Liver (tissue), 3 donors: ENCODE data around the gene GNE.

Experiments
- HNF4A ChIP-seq, 2 donors: conservative IDR thresholded peaks; 2 replicates each; pipeline ENCODE4 v1.6.1; 2016; ENCODE audit warnings: antibody characterized with exemption in 2 of 2, mild to moderate bottlenecking in 2 of 2
- YY1 ChIP-seq: IDR thresholded peaks from 2 replicates; pipeline ENCODE4 v1.6.1; 2016; ENCODE audit warnings: antibody characterized with exemption, mild to moderate bottlenecking
- TF ChIP-seq, protein P1 (sequence below): fragments of 150-350 bp; IDR thresholded peaks from 2 replicates; pipeline ENCODE4 v1.5.1; 2017; ENCODE audit warnings: improper control_type of control experiment, low read depth, low read length; ENCODE audit not compliant: missing input control
- TF ChIP-seq, protein P2 (sequence below): IDR thresholded peaks from 2 replicates; pipeline ENCODE4 v1.6.1; 2016; ENCODE audit warnings: antibody characterized with exemption
- donor health status: healthy.
- donor health status: healthy.

DNA sequence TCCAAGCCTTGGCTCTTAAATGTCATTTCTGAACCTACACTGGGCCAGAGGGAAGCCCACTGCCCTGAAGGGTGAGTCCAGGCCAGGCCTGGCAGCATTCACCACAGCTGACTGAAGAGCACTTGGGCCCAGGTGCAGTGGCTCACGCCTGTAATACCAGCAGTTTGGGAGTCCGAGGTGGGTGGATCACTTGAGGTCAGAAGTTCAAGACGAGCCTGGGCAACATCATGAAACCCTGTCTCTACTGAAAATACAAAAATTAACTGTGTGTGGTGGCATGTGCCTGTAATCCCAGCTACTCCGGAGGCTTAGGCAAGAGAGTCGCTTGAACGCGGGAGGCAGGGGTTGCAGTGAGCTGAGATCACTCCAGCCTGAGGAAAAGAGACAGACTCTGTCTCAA lies 84.0 kb downstream of the GNE start:
- TF ChIP-seq, protein P1, sequence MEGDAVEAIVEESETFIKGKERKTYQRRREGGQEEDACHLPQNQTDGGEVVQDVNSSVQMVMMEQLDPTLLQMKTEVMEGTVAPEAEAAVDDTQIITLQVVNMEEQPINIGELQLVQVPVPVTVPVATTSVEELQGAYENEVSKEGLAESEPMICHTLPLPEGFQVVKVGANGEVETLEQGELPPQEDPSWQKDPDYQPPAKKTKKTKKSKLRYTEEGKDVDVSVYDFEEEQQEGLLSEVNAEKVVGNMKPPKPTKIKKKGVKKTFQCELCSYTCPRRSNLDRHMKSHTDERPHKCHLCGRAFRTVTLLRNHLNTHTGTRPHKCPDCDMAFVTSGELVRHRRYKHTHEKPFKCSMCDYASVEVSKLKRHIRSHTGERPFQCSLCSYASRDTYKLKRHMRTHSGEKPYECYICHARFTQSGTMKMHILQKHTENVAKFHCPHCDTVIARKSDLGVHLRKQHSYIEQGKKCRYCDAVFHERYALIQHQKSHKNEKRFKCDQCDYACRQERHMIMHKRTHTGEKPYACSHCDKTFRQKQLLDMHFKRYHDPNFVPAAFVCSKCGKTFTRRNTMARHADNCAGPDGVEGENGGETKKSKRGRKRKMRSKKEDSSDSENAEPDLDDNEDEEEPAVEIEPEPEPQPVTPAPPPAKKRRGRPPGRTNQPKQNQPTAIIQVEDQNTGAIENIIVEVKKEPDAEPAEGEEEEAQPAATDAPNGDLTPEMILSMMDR = no peak
- TF ChIP-seq HNF4A (conservative IDR thresholded peaks at IDR 0.05) = no peak
- no peak for TF ChIP-seq YY1
- TF ChIP-seq, protein P2, sequence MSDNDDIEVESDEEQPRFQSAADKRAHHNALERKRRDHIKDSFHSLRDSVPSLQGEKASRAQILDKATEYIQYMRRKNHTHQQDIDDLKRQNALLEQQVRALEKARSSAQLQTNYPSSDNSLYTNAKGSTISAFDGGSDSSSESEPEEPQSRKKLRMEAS = no peak
